Stimulated activated CD4-positive, alpha-beta T cell treated with anti-CD3 and anti-CD28 coated beads, Interleukin-15, amount 100 ng/mL, for 1 hour (primary cell): ENCODE results near the gene GGT6.

Experiments used
- DNase-seq, 2 donors: peaks; one replicate each; pipeline ENCODE4 v3.0.0-alpha.2; 2020; ENCODE audit warnings: low read depth in 1 of 2, low spot score in 1 of 2

The GGT6 gene

DNA sequence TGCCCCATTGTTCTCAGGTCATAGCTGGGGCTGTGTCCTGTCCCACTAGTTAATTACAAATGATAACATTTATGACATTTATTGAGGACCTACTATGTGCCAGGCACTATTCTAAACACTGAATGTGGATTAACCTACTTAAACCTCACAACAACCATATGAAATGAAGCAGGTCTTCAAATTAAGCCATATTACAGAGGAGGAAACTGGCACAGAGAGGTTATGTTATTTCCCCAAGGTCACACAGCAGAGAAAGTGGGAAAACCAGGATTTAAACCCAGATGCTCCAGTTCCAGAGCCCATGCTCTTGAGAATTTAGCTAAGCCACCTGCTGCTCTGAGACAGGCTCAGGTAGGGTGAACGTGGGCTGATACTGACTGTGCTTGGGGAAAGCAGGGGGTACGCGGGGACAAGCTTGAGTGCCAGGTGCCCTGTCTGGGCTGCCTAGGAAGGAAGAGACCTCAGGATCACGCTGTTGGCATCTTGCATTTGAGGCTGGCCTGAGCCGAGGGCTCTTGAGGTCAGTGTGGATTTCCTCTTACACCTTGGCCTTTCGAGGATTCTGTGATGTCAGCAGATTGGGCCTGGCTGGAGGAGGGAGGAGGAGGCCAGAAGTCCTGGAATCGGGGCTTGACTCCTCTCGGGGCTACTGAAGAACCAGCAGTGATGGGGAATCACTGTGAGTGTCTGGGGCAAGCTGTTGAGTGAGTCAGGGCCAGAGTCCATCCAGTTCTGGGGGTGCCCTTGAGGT is 52.8 kb downstream of the GGT6 start:
- DNase-seq, result no peak
